ENCODE results near the gene FAM20B. TPM values are rescaled to one million over a fixed set of nuclear protein-coding genes. Genes with fewer than 3 reads are reported as not detected.

Gene FAM20B
- total RNA-seq, 1 donor from 2014 or later: 39.5 TPM

GRCh38 chr1:179026813-179027669 lies 1.3 kb downstream of the FAM20B start:
- FAIRE-seq (no peak), DNase-seq (ENCODE audit: low read depth) (no peak)
- TF ChIP-seq CTCF (IDR thresholded peaks at IDR 0.05; ENCODE audit: insufficient read depth, low read length, severe bottlenecking): no peak
- Histone ChIP-seq H3K4me3 (ENCODE audit: low read depth, low read length) (peak overlapping the region; percentile 91), H3K27me3 (ENCODE audit: control insufficient read depth, insufficient read depth, low read length) (no peaks in the 10 kb centered on the region), H3K36me3 (ENCODE audit: control insufficient read depth, insufficient read depth, low read length) (no peaks in the 10 kb centered on the region)

- no peak for TF ChIP-seq CTCF (IDR thresholded peaks at IDR 0.05; ENCODE audit: insufficient read depth, low read length, severe bottlenecking)
- no peak for FAIRE-seq
- DNase-seq (ENCODE audit: low read depth): no peak
- Histone ChIP-seq H3K4me3 (ENCODE audit: low read depth, low read length) (no peak overlapping the region), H3K36me3 (ENCODE audit: control insufficient read depth, insufficient read depth, low read length) (no peaks in the 10 kb centered on the region), H3K27me3 (ENCODE audit: control insufficient read depth, insufficient read depth, low read length) (no peaks in the 10 kb centered on the region)
Observed at GRCh38 chr1:179029321-179029759, 3.6 kb downstream of the FAM20B start.

GRCh38 chr1:179030130-179030529 lies 4.4 kb downstream of the FAM20B start:
- DNase-seq (ENCODE audit: low read depth) (no peak), FAIRE-seq (no peak)
- H3K36me3 ChIP-seq (ENCODE audit: control insufficient read depth, insufficient read depth, low read length): no peaks in the 10 kb centered on the region
- no peak overlapping the region for H3K4me3 ChIP-seq (ENCODE audit: low read depth, low read length)
- TF ChIP-seq CTCF (IDR thresholded peaks at IDR 0.05; ENCODE audit: insufficient read depth, low read length, severe bottlenecking): no peak
- H3K27me3 ChIP-seq (ENCODE audit: control insufficient read depth, insufficient read depth, low read length): no peaks in the 10 kb centered on the region

- no peaks in the 10 kb centered on the region for H3K27me3 ChIP-seq (ENCODE audit: control insufficient read depth, insufficient read depth, low read length)
- FAIRE-seq: no peak
- no peak for TF ChIP-seq CTCF (IDR thresholded peaks at IDR 0.05; ENCODE audit: insufficient read depth, low read length, severe bottlenecking)
- no peak for DNase-seq (ENCODE audit: low read depth)
- no peaks in the 10 kb centered on the region for H3K36me3 ChIP-seq (ENCODE audit: control insufficient read depth, insufficient read depth, low read length)
- no peak overlapping the region for H3K4me3 ChIP-seq (ENCODE audit: low read depth, low read length)
Observed at GRCh38 chr1:179030683-179031082, 5.0 kb downstream of the FAM20B start.

GRCh38 chr1:179031284-179031683 lies 5.6 kb downstream of the FAM20B start:
- H3K4me3 ChIP-seq (ENCODE audit: low read depth, low read length): no peak overlapping the region
- no peak for FAIRE-seq
- DNase-seq (ENCODE audit: low read depth): no peak
- H3K36me3 ChIP-seq (ENCODE audit: control insufficient read depth, insufficient read depth, low read length): no peaks in the 10 kb centered on the region
- no peak for TF ChIP-seq CTCF (IDR thresholded peaks at IDR 0.05; ENCODE audit: insufficient read depth, low read length, severe bottlenecking)
- H3K27me3 ChIP-seq (ENCODE audit: control insufficient read depth, insufficient read depth, low read length): no peaks in the 10 kb centered on the region

All from bronchial epithelial cell (primary cell).